ENCODE data around the gene SMYD5. TPM values are rescaled to one million over a fixed set of nuclear protein-coding genes. Genes with fewer than 3 reads are reported as not detected.

The SMYD5 gene
- total RNA-seq, 1 donor from 2014 or later, result 48.7 TPM

GRCh38 chr2:73268830-73269685, 55.0 kb downstream of the SMYD5 start:
- no peak overlapping the region for H3K4me3 Mint-ChIP-seq (ENCODE audit: low read depth)
- H3K9me3 Mint-ChIP-seq, result no peaks in the 10 kb centered on the region
- H3K27me3 Mint-ChIP-seq (ENCODE audit: low read depth), result no peaks in the 10 kb centered on the region
- H3K4me1 Mint-ChIP-seq (ENCODE audit: low read depth), result peaks cover 11% of the 10 kb centered on the region
- peak; percentile 72 for DNase-seq (ENCODE audit: low spot score)
- no peak overlapping the region for H3K27ac Mint-ChIP-seq
- intact Hi-C loops (cut with micrococcal nuclease), result loop anchor here (2.0 kb wide), 1 partner anchor 34 kb away; the partner anchor contains the start of gene CCT7
- peaks cover 10% of the 10 kb centered on the region for H3K36me3 Mint-ChIP-seq (ENCODE audit: low read depth)

DNA sequence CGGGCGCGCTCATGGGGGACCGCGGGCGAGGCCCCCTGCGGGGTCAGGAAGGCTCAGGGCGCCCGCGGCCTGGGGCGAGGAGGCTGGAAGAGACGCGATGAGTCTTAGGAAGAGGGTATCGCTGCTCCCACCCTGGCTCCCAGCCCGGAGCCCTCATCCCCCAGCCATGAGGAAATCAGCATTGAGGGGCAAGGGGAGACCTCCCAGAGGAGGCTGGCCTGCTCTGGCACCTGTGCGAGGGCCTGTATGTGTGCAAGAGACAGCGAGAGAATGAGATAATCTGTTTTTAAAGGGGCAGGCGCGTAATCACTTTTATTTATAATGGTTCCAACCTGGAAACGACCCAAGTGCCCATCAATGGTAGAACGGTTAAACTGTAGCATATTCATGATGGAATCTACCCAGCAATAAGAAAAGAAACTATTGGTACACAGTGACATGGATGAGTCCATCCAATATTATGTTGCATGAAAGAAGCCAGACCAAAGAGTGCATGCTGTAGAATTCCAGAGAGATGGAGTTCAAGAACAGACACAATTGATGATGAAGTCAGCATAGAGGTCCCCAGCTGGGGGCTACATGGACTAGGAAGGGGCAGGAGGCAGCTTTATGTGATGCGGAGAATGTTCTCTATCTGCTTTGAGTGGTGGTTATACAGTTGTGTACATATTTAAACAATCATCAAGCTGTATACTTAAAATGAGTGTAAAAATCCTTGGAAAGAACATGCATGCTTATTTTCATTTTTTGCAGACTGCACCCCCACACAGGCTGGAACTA, 55.8 kb downstream of the SMYD5 start:
- no peak for DNase-seq (ENCODE audit: low spot score)
- Mint-ChIP-seq H3K27me3 (ENCODE audit: low read depth) (no peaks in the 10 kb centered on the region), H3K36me3 (ENCODE audit: low read depth) (peaks cover 6% of the 10 kb centered on the region), H3K9me3 (no peaks in the 10 kb centered on the region), H3K27ac (no peak overlapping the region), H3K4me3 (ENCODE audit: low read depth) (peak overlapping the region; percentile 37), H3K4me1 (ENCODE audit: low read depth) (peaks cover 11% of the 10 kb centered on the region)
- intact Hi-C loops (cut with micrococcal nuclease), result loop anchor here (2.0 kb wide), 1 partner anchor 35 kb away; the partner anchor contains the start of gene CCT7

DNA sequence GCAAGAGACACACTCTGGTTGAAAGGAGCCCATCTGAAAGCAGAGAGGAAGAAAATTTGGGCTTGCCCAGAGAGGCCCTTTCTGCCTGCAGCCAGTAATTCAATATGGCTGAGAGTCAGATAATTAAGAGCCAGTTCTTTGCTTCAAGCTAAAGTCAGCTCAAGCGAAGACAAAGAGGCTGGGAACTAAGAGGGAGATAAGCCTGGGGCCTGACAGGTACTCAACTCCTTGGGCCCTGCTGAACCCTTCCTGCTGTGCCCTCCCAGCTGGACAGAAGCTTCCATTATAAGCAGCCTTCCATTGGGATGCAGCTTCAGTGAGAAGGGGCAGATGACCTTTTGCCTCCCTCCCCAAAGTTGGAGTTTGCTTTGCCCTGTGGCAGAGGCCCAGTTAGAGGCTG, 58.2 kb downstream of the SMYD5 start:
- no peaks in the 10 kb centered on the region for H3K9me3 Mint-ChIP-seq
- peaks cover 6% of the 10 kb centered on the region for H3K36me3 Mint-ChIP-seq (ENCODE audit: low read depth)
- no peak overlapping the region for H3K4me3 Mint-ChIP-seq (ENCODE audit: low read depth)
- no peak for DNase-seq (ENCODE audit: low spot score)
- H3K27ac Mint-ChIP-seq, result no peak overlapping the region
- H3K4me1 Mint-ChIP-seq (ENCODE audit: low read depth), result peaks cover 11% of the 10 kb centered on the region
- H3K27me3 Mint-ChIP-seq (ENCODE audit: low read depth), result no peaks in the 10 kb centered on the region
- intact Hi-C loops (cut with micrococcal nuclease), result no loop called here

Other genes with a start within 250 kb of the SMYD5 start
- 18.4 and 18.5 TPM in 2 replicates for gene SFXN5, start 142.5 kb upstream of the SMYD5 start, total RNA-seq
- 10.7 and 11.7 TPM in 2 replicates for gene RAB11FIP5, start 101.3 kb upstream of the SMYD5 start, total RNA-seq
- gene NOTO, start 11.7 kb upstream of the SMYD5 start, total RNA-seq, result not detected in 2 replicates
- 10.5 and 11.4 TPM in 2 replicates for gene PRADC1, start 19.0 kb downstream of the SMYD5 start, total RNA-seq
- gene CCT7, start 20.1 kb downstream of the SMYD5 start, total RNA-seq, result 562 and 584 TPM in 2 replicates
- 25.3 and 25.7 TPM in 2 replicates for gene FBXO41, start 70.2 kb downstream of the SMYD5 start, total RNA-seq
- gene EGR4, start 79.3 kb downstream of the SMYD5 start, total RNA-seq, result 0.46 and 0.53 TPM in 2 replicates
- 19.0 and 21.6 TPM in 2 replicates for gene ALMS1, start 171.6 kb downstream of the SMYD5 start, total RNA-seq

Measured in activated T-helper 2 cell treated with anti-CD3 and anti-CD28 coated beads, Interferon-gamma antibody, Interleukin-2, Interleukin-4, amounts not matched to agents 10 μg/mL and 5 μg/mL and 100 μg/mL, durations not matched to agents 14 hours and 24 hours and 36 hours (primary cell).